SU-DHL-6 (cell line): ENCODE results near the gene ANXA6.

Source experiments
- EZH2phosphoT487 ChIP-seq: fragments of 200-600 bp; sonication (generic), shearing (Covaris generic); conservative IDR thresholded peaks from 2 replicates; pipeline ENCODE4 v1.6.1; 2018; ENCODE audit warnings: mild to moderate bottlenecking, antibody characterized with exemption, low read length, moderate library complexity, mixed read lengths
- TF ChIP-seq, protein P1 (sequence below): fragments of 200-600 bp; sonication (generic); IDR thresholded peaks from one replicate; pipeline ENCODE4 v1.5.1; 2017; ENCODE audit warnings: antibody characterized with exemption, mild to moderate bottlenecking, low read length, moderate library complexity; ENCODE audit not compliant: insufficient read depth, poor library complexity, severe bottlenecking

DNA sequence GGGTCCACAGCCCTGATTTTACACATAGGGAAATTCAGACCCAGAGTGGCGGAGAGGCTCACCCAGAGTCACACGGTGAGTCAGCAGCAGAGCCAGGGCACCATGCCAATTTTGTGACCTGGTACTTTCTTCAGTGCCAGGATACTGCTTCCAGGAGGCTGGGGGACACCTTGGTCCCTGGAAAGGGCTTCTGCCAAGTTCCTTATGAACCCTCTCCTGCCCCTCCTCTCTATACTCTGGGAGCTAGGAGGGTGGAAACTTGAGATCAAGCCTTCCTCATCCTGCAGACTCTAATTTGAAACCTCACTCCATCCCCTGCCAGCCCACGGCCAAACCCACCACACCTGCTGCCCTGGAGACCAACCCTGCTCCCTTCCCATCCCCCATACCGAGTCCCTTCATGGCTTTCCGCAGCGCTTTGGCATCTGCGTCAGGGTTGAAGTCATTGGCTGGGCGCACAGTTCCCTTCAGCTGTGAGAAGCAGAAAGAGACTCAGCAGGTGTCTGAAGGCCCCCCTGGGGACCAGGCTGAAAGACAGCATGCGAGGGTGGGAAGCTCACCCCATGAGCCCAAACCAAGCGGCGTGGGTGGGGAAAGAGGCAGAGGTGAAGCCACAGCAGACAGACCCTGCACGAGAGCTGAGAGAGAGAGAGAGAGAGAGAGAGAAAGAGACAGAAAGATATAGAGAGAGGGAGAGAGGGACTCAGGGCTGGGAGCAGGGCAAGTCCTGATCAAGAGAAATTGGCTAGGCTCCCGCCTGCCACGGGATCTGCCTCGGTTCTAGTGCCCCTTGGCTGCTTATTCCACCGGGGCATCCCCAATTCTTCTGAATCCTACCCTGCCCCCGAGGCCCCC, 33.5 kb downstream of the ANXA6 start:
- TF ChIP-seq, protein P1, sequence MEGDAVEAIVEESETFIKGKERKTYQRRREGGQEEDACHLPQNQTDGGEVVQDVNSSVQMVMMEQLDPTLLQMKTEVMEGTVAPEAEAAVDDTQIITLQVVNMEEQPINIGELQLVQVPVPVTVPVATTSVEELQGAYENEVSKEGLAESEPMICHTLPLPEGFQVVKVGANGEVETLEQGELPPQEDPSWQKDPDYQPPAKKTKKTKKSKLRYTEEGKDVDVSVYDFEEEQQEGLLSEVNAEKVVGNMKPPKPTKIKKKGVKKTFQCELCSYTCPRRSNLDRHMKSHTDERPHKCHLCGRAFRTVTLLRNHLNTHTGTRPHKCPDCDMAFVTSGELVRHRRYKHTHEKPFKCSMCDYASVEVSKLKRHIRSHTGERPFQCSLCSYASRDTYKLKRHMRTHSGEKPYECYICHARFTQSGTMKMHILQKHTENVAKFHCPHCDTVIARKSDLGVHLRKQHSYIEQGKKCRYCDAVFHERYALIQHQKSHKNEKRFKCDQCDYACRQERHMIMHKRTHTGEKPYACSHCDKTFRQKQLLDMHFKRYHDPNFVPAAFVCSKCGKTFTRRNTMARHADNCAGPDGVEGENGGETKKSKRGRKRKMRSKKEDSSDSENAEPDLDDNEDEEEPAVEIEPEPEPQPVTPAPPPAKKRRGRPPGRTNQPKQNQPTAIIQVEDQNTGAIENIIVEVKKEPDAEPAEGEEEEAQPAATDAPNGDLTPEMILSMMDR = no peak
- TF ChIP-seq EZH2phosphoT487 = no peak
